Activated CD4-positive, alpha-beta T cell treated with anti-CD3 and anti-CD28 coated beads, Interleukin-2, amount 50 U/mL, for 24 hours (primary cell): ENCODE results near the gene SUGCT.

Experiments
- DNase-seq, 2 donors: peaks; one replicate each; pipeline ENCODE4 v3.0.0-alpha.2; 2020; ENCODE audit warnings: low read depth in 1 of 2, low spot score in 1 of 2

The SUGCT gene

GRCh38 chr7:40757109-40757508, 622.3 kb downstream of the SUGCT start:
- no peak for DNase-seq

DNA sequence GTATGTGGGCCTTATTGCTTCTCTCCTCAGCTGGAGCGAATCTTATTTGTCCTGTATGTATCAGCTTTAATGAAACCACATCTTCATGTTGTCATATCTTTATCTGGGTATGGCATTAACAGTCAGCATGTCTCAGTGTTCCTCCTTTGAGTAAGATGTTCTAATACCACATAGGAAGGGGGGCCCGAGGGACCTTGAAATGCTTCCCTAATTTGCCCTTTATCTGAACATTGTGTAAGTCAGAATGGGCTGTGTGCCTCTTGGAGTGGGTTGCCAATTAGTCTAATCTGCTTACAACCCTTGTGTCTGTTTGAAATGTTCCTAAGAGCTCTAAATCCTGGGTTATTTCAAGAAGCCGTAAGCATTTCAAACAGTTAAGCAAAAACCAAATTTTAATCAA, 623.8 kb downstream of the SUGCT start:
- no peak for DNase-seq

GRCh38 chr7:40760293-40760964, 625.6 kb downstream of the SUGCT start:
- no peak for DNase-seq

DNA sequence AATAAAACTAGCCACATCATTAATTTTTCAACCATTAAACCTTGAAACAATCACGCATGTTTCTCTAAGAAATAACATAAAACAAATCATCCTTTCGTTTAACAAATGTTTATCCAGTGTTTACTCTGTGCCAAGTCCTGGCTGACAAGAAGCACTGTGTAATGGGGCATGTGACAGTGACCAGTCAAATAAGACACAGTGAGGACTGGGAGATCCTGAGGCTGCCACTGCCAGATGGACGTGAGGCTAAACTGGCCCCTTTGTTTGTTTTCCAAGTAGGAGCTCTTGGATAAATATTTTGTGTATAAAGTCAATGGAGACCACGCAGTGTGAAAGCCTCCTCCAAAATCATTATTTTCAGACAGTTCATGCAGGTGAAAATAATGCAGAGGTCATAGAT, 626.2 kb downstream of the SUGCT start:
- no peak for DNase-seq

DNA sequence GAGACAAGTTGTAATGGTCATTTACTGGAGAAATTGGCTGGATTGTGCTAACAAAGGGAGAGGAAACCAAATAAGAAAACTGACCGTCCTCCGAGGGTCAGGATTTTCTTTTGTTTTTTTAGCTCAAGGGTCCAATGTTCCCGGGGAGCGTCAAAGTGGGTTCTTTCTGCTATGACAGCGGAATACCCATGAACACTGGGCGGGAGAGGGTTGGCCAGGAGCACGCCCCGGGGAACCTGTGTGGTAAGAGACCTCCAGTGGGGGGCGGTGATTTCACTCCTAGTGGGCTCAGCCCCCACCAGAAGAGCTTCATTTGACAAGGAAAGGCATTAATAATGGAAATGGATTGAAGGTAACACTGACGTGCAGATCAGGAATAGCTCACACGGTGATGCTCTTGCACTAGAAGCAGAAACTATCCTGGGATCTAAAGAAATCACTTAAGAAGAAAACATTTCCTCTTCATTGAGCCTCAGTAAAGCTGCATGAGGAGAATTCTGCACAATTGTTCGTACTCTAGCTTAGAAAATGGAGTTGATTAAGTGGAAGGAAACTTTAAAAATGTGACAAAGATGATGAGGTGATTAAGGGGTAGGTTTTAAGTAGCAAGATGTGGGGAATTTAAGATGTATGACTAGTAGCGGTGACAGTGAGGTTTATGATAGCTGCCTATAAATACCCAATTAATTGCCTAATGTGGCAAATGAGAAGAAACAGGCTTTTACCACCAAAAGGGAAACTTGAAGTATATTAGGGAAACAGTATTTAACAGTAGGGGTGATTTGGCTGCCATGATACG, 627.2 kb downstream of the SUGCT start:
- no peak for DNase-seq

GRCh38 chr7:40763319-40764287, 628.8 kb downstream of the SUGCT start:
- DNase-seq, result no peak

DNA sequence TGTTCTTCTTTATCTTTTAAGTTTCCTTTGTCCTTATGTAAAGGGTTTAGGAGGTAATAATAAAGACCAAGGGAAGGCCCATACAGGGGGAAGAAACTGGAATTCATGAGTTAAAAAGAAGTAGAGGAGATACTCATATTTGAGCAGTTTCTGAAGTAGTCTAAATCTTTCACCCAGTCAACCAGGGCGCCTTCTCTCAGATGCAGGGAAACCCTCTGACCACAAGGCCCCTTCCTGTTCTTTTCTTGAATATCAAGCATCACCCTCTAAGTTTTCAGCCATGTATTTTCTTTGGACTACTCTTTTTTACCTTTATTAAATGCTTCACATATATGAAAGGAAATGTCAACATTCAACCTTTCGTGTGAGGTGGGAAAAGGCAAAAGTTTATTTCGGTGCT, 630.8 kb downstream of the SUGCT start:
- DNase-seq, result no peak

DNA sequence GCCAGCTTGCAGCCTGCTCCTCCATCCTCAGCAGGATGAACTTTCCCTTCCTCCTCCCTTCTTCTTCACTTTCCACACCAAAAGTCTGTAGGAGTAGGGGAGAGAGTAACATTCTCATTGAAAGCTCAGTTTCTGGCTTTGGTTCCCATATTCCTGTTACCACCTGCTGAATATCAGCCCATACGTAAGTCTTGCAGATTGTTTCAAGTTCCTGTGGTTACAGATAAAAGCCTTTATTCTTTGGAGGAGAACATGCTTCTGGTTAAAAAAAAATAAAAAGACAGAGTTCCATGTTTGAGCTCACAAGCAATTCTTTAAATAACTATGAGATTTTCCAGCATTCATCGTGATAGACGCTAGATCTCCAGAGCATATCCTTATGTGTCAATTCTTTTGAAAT, 637.3 kb downstream of the SUGCT start:
- DNase-seq, result no peak

DNA sequence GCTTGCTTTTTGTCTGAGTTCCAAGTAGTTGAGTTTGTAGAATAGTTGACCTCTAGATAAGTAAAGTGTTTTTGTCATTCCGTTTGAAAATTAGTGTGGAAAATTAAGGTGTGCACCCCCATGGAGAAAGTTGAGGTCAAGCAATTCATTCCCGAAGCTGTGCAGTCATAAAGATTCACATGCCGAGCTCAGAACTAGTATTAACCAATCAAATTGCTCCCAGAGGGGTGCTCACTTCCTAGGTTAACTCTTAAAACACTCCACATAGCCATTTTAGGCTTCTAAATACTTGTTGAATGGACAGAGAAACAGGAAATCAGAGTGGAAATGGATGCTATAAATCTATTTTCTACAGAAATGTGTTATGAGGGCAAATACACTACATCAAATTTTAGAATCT, 638.9 kb downstream of the SUGCT start:
- DNase-seq, result no peak

DNA sequence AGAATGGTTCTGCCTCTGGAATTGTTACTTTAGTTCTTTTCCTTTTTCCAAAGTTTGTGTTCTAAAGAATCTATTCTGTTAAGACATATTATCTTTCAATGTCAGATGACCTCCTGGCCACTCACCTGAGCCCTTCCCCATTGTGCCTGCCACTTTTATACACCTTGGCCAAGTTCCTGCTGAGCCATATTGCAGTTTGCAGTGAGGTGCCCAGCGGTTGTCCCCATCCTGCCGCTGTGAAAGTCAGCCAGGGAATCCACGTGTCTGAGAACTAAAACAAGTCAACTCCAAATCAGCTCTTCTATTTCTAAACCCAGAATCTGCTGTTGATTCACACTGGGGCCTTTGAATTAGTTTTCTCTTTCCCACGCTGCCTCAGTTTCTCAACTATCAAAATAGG, 641.1 kb downstream of the SUGCT start:
- DNase-seq, result no peak

DNA sequence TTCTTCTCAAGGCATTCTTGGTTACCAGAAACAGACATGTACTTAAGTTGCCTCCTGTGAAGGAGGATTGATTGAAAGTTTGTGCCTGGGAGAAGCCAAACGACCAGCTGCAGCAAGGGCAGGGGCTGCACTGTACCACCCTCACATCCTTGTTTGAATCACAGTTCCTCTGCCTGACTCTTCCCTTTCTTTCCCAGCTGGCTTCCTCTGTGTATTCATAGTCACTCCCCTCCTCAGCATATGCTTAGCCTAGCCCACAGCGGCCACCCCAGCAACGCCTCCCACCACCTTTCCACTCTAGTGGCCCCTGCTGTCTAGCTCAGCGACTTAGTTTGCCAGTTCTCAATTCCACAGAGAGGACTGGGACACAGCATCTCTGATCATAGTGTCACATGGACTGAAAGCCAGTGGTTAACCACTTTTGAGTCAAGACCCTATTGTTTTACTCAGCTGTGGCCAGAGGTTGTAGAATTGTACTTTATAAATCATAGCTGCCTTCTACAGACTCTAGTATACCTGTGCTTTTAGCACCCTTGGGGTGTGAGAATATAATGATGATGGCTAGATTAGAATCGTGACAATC, 643.0 kb downstream of the SUGCT start:
- no peak for DNase-seq

GRCh38 chr7:40780460-40780859, 645.7 kb downstream of the SUGCT start:
- DNase-seq, result no peak

- no peak for DNase-seq
Observed at GRCh38 chr7:40782836-40783235, 648.0 kb downstream of the SUGCT start.

GRCh38 chr7:40784176-40784575, 649.4 kb downstream of the SUGCT start:
- no peak for DNase-seq

DNA sequence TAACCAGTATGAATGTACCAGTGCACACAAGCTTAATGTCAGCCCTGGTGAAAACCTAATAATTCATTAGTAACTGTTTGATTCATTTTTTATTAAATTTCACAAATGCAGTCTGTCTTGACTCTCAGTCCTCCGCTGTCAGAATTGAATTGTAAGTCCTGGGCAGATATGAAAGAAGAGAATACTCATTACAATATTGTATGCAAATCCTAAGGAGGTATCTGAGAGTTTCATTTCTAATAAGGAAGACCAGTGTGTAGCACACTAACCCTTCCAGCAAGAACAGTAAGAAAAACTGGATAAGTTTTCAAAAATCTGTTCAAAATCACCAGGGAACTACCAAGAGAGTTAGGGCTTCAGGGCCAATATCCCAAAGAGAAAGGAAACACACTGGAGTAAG, 652.1 kb downstream of the SUGCT start:
- DNase-seq, result no peak

DNA sequence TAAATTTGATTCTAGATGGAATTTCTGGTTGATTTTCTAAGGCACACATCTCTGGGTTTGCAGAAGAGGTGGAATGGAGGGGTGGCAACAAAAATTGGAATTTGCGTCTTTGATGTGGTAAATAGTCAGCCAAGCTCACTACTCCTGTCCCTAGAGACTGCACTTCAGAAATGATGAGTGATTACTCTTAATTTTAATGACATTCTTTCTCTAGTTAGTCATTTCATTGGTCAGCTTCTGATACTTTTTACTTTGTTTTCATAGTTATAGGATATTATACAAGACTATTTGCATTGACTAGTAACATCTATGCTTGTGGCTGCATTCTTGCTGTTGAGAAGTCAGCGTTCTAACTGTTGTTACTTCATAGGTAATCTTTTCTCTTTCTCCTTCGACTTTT, 658.3 kb downstream of the SUGCT start:
- DNase-seq, result no peak

DNA sequence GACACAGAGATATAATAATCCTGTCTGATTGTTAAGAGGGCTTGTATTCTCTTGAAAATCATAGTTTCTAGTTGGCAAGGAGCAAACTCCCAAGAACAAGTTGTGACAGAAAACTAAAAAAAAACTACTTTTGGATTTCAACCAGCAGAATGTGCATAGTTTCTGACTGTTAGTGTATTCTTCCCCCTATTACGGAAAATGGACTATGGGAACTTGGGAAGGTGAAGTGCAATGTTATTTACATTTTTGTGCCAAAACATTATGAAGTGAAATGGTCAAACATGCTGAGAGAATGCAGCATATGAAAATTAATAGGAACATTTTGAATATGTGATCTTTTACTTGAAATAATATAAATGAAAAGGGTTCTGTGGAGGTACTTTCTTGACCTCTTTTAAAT, 660.8 kb downstream of the SUGCT start:
- DNase-seq, result no peak

DNA sequence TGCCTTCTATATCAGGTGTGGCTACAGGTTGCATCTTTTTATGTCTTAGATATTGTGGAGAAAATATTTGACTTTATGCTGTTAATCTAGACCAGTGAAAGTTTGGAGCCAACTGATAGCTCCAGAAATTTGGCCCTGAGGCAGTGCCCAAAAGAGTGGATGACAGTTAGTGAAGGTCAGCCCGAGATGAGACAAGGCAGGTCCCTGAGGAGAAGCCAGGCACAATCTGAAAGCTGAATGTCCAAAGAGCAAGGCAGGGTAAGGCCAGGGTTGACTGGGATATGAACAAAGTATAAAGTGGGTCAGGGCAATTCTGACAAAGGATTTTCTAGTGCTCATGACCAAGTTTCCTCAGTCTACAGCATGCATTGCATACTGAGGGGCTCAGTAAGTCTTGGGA, 661.9 kb downstream of the SUGCT start:
- DNase-seq, result no peak

DNA sequence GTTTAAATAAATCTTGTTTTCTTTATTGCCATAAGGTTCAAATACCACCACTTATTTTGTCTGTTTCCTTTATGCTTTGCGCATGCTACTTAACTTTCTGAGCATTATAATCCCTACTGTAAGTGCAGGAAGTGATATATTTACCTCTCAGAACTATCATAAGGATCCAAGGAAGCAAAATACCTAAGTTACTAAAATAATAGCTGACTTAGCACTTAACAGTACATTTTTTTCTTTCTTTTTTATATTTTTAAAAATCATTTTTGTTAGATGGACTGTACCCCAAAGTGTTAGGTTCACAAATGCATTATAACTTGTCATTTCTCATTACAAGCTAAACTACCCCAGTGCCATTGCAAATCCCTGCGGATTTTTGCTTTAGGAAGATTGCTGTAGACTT, 663.8 kb downstream of the SUGCT start:
- DNase-seq, result no peak

GRCh38 chr7:40799493-40800403, 664.9 kb downstream of the SUGCT start:
- no peak for DNase-seq
